Measurements from ENCODE around the gene PI4KA.

Gene PI4KA

GRCh38 chr22:20867179-20868024 lies 8.8 kb upstream of the PI4KA start:
- no peak for TF ChIP-seq CTCF (IDR thresholded peaks at IDR 0.05; ENCODE audit: low read length, missing control alignments)
- peak; percentile 55 for DNase-seq (ENCODE audit: low read depth)
- no peak overlapping the region for H3K4me3 ChIP-seq (replicated peaks; ENCODE audit: low read depth, low read length)

DNA sequence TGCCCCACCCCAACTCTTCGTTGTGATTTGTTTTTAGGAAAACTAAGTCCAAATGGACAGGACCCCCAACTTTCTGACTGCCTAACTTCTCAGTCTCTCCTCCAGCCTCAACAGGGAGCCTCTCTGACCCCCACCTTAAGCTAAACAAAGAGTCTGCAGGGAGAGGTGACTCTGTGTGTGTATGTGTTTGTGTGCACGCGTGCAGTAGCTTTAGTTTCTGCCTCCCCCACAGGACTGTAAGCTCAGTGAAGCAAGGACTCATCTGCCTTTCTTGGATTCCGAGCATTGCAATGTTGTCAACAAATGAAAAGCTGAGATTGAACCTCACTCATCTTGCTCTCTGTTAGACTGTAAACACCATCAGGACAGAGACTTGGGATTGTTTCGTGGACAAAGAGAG lies 8.1 kb upstream of the PI4KA start:
- no peak for TF ChIP-seq CTCF (IDR thresholded peaks at IDR 0.05; ENCODE audit: low read length, missing control alignments)
- no peak for DNase-seq (ENCODE audit: low read depth)
- no peak overlapping the region for H3K4me3 ChIP-seq (replicated peaks; ENCODE audit: low read depth, low read length)

DNA sequence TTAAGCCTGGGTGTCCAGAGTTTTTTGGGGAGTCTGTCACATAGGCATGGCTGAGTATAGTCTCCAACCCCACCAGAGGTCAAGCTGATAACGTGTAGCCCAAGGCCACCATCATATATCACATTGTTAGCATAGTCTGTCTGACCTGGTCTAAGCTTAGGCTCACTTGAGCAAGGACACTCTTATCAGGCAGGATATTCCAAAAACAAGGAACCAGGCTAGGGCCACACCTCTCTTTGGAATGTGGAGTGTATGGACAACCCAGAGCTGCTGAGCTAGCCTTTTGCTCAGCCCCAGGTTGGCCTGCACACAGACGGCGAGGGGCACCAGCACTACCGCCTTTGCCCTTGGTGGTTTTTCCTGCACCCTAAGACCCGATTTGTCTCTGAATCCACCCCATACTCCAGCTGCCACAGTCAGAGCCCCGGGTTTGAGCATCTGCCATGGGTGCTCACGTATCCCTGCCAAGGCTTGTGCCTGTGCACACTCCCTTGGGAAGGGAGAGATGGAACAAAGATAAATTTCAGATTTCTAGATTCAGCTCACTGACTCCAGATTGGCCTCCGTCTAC lies 7.3 kb upstream of the PI4KA start:
- no peak overlapping the region for H3K4me3 ChIP-seq (replicated peaks; ENCODE audit: low read depth, low read length)
- no peak for DNase-seq (ENCODE audit: low read depth)
- no peak for TF ChIP-seq CTCF (IDR thresholded peaks at IDR 0.05; ENCODE audit: low read length, missing control alignments)

GRCh38 chr22:20865331-20865730 lies 6.7 kb upstream of the PI4KA start:
- H3K4me3 ChIP-seq (replicated peaks; ENCODE audit: low read depth, low read length), result no peak overlapping the region
- no peak for DNase-seq (ENCODE audit: low read depth)
- TF ChIP-seq CTCF (IDR thresholded peaks at IDR 0.05; ENCODE audit: low read length, missing control alignments), result no peak

GRCh38 chr22:20864186-20864908 lies 5.7 kb upstream of the PI4KA start:
- no peak overlapping the region for H3K4me3 ChIP-seq (replicated peaks; ENCODE audit: low read depth, low read length)
- TF ChIP-seq CTCF (IDR thresholded peaks at IDR 0.05; ENCODE audit: low read length, missing control alignments), result no peak
- peak; percentile 48 for DNase-seq (ENCODE audit: low read depth)

GRCh38 chr22:20863366-20863765 lies 4.8 kb upstream of the PI4KA start:
- no peak for DNase-seq (ENCODE audit: low read depth)

More at GRCh38 chr22:20863366-20863765, 4.8 kb upstream of the PI4KA start:
- H3K4me3 ChIP-seq (replicated peaks; ENCODE audit: low read depth, low read length), result no peak overlapping the region
- TF ChIP-seq CTCF (IDR thresholded peaks at IDR 0.05; ENCODE audit: low read length, missing control alignments), result no peak

Data from fibroblast of pulmonary artery (primary cell).